SK-N-SH (cell line): ENCODE measurements around the gene CACNA1D. TPM values are rescaled to one million over a fixed set of nuclear protein-coding genes. Genes with fewer than 3 reads are reported as not detected.

Experiments
- CTCF ChIA-PET: fragments of 300-600, 350-600 bp; formaldehyde crosslinking; extraction: SDS; loops from one replicate; lab custom pipeline; 2021; lab: Yijun Ruan, JAX
- POLR2A ChIA-PET: fragments of 350-600 bp; sonication (Branson Sonifier 250); formaldehyde crosslinking; extraction: SDS; loops from one replicate; lab custom pipeline; 2020; ENCODE audit warnings: antibody characterized with exemption, inconsistent platforms; lab: Yijun Ruan, JAX
- DNase-seq: peaks from one replicate; pipeline ENCODE4 v3.0.0; 2012
- H2AFZ ChIP-seq: fragments of 200-600 bp; sonication (generic); 2 replicates; pipeline ENCODE4 v1.8.1; 2016; ENCODE audit warnings: antibody characterized with exemption, mild to moderate bottlenecking, low read depth
- H3F3A ChIP-seq: fragments of 200-600 bp; sonication (generic); replicated peaks from 2 replicates; pipeline ENCODE3; 2016; ENCODE audit warnings: antibody characterized with exemption, mild to moderate bottlenecking; ENCODE audit not compliant: insufficient read depth
- H3K27ac ChIP-seq, 2 experiments: fragments of 200-500 bp in 1 of 2; fragments of 200-600 bp in 1 of 2; sonication (Bioruptor generic) in 1 of 2; sonication (generic), shearing (Covaris generic) in 1 of 2; 2 replicates each; pipeline versions ENCODE4 v1.5.1 to v1.6.1; 2014 to 2016; ENCODE audit warnings: low read depth in 2 of 2, inconsistent platforms in 1 of 2, low read length in 1 of 2, mild to moderate bottlenecking in 1 of 2, mixed read lengths in 1 of 2
- H3K27me3 ChIP-seq: fragments of 200-600 bp; sonication (generic), shearing (Covaris generic); 2 replicates; pipeline ENCODE4 v1.6.1; 2016; ENCODE audit warnings: mixed run types; ENCODE audit not compliant: insufficient read depth
- H3K36me3 ChIP-seq, 2 experiments: fragments of 200-500 bp in 1 of 2; fragments of 200-600 bp in 1 of 2; sonication (Bioruptor generic) in 1 of 2; sonication (generic) in 1 of 2; replicated peaks in 1 of 2; 2 replicates each; pipeline versions ENCODE3 to v1.5.1; 2014 to 2016; ENCODE audit warnings: low read length in 1 of 2, mild to moderate bottlenecking in 1 of 2; ENCODE audit not compliant: insufficient read depth in 2 of 2, control insufficient read depth in 1 of 2
- H3K4me1 ChIP-seq, 2 experiments: fragments of 200-500 bp in 1 of 2; fragments of 200-600 bp in 1 of 2; sonication (Bioruptor generic) in 1 of 2; sonication (generic), shearing (Covaris generic) in 1 of 2; 2 replicates each; pipeline versions ENCODE4 v1.5.1 to v1.6.1; 2014 to 2016; ENCODE audit warnings: low read depth in 1 of 2, low read length in 1 of 2, mixed run types in 1 of 2; ENCODE audit not compliant: insufficient read depth in 2 of 2, control insufficient read depth in 1 of 2
- H3K4me2 ChIP-seq: fragments of 200-600 bp; sonication (generic), shearing (Covaris generic); 2 replicates; pipeline ENCODE4 v1.6.1; 2017; ENCODE audit warnings: mixed run types
- H3K4me3 ChIP-seq, 2 experiments: fragments of 200-500 bp in 1 of 2; fragments of 200-600 bp in 1 of 2; sonication (Bioruptor generic) in 1 of 2; sonication (generic), shearing (Covaris generic) in 1 of 2; 2 replicates each; pipeline versions ENCODE4 v1.5.1 to v1.8.1; 2014 to 2016; ENCODE audit warnings: low read depth in 2 of 2, inconsistent platforms in 1 of 2, low read length in 1 of 2, mild to moderate bottlenecking in 1 of 2, mixed read lengths in 1 of 2, moderate library complexity in 1 of 2
- H3K79me2 ChIP-seq: fragments of 200-600 bp; sonication (generic); 2 replicates; pipeline ENCODE4 v1.8.1; 2017; ENCODE audit warnings: mild to moderate bottlenecking; ENCODE audit not compliant: insufficient read depth
- H3K9ac ChIP-seq: fragments of 200-600 bp; sonication (generic); 2 replicates; pipeline ENCODE4 v1.6.1; 2017; ENCODE audit warnings: mixed run types
- H3K9me2 ChIP-seq: fragments of 200-600 bp; sonication (generic); 2 replicates; pipeline ENCODE4 v1.6.1; 2017; ENCODE audit warnings: mixed run types
- H3K9me3 ChIP-seq: fragments of 200-600 bp; sonication (generic); 2 replicates; pipeline ENCODE4 v1.6.1; 2017; ENCODE audit warnings: mixed run types, mild to moderate bottlenecking, moderate library complexity
- H4K20me1 ChIP-seq: fragments of 200-600 bp; sonication (generic); 2 replicates; pipeline ENCODE4 v1.6.1; 2017; ENCODE audit warnings: mild to moderate bottlenecking, mixed run types; ENCODE audit not compliant: insufficient read depth
- CHD2 ChIP-seq: fragments of 150-350 bp; IDR thresholded peaks from 2 replicates; pipeline ENCODE4 v1.6.1; 2018; ENCODE audit warnings: low read length; ENCODE audit not compliant: partially characterized antibody
- CTCF ChIP-seq: fragments of 200-600 bp; sonication (generic); IDR thresholded peaks from 2 replicates; pipeline ENCODE4 v1.6.1; 2017; ENCODE audit warnings: antibody characterized with exemption, mild to moderate bottlenecking, moderate library complexity
- ELF1 ChIP-seq: IDR thresholded peaks from 2 replicates; pipeline ENCODE4 v1.4.0; 2012
- EP300 ChIP-seq, 2 experiments: IDR thresholded peaks; 2 replicates each; pipeline versions ENCODE4 v1.4.0 to v1.6.1; 2012; ENCODE audit warnings: borderline replicate concordance in 1 of 2, low read depth in 1 of 2, low read length in 1 of 2
- FOXJ3 ChIP-seq: sonication (generic); formaldehyde crosslinking; IDR thresholded peaks from 2 replicates; pipeline ENCODE4 v1.5.1; 2020; ENCODE audit warnings: mild to moderate bottlenecking, missing genetic modification reagents
- FOXM1 ChIP-seq: IDR thresholded peaks from 2 replicates; pipeline ENCODE4 v1.4.0; 2012; ENCODE audit warnings: low read depth, mild to moderate bottlenecking
- GABPA ChIP-seq: IDR thresholded peaks from 2 replicates; pipeline ENCODE4 v1.4.0; 2012; ENCODE audit warnings: low read depth, mild to moderate bottlenecking
- MEF2A ChIP-seq: IDR thresholded peaks from 2 replicates; pipeline ENCODE4 v1.4.0; 2012; ENCODE audit warnings: low read depth, borderline replicate concordance
- NFIC ChIP-seq: IDR thresholded peaks from 2 replicates; pipeline ENCODE4 v1.4.0; 2012; ENCODE audit warnings: borderline replicate concordance
- NRF1 ChIP-seq: IDR thresholded peaks from 2 replicates; pipeline ENCODE4 v1.6.1; 2012; ENCODE audit warnings: low read depth, mild to moderate bottlenecking, low read length
- PBX3 ChIP-seq: IDR thresholded peaks from 2 replicates; pipeline ENCODE4; 2012
- POLR2AphosphoS5 ChIP-seq: IDR thresholded peaks from 2 replicates; pipeline ENCODE4 v1.6.1; 2012; ENCODE audit warnings: low read depth, low read length
- RAD21 ChIP-seq: IDR thresholded peaks from 2 replicates; pipeline ENCODE4 v1.6.1; 2012; ENCODE audit warnings: mild to moderate bottlenecking, low read length
- RCOR1 ChIP-seq: fragments of 150-350 bp; IDR thresholded peaks from 2 replicates; pipeline ENCODE4 v1.6.1; 2017; ENCODE audit warnings: antibody characterized with exemption, low read length
- REST ChIP-seq: IDR thresholded peaks from 2 replicates; pipeline ENCODE4 v1.6.1; 2012; ENCODE audit warnings: mild to moderate bottlenecking, low read depth, low read length, moderate library complexity
- RFX5 ChIP-seq: IDR thresholded peaks from 2 replicates; pipeline ENCODE4 v1.6.1; 2012; ENCODE audit warnings: mild to moderate bottlenecking, improper control_type of control experiment, low read length
- SIN3A ChIP-seq: IDR thresholded peaks from 2 replicates; pipeline ENCODE4 v1.6.1; 2012; ENCODE audit warnings: low read depth, mild to moderate bottlenecking, low read length, moderate library complexity, borderline replicate concordance
- TEAD4 ChIP-seq: IDR thresholded peaks from 2 replicates; pipeline ENCODE4 v1.4.0; 2012; ENCODE audit warnings: mild to moderate bottlenecking, borderline replicate concordance; ENCODE audit not compliant: insufficient read depth
- USF2 ChIP-seq: fragments of 150-350 bp; IDR thresholded peaks from 2 replicates; pipeline ENCODE4 v1.6.1; 2017; ENCODE audit warnings: antibody characterized with exemption, low read length, low read depth, borderline replicate concordance
- WGBS: methylation state at CpG from one replicate; pipeline ENCODE4 v1.1.6; 2017; ENCODE audit warnings: low lambda C conversion rate; 5-methylcytosine and 5-hydroxymethylcytosine counted together
- polyA plus RNA-seq, 3 experiments: library from polyadenylated mRNA; depleted of rRNA; stranded (reverse); fragments of >200 nt; gene quantifications; 2 replicates each; pipeline ENCODE4 v1.2.3, GENCODE V29; 2012

CACNA1D gene
- polyA plus RNA-seq, 1 of the 3 experiments (the other 2 are of a cell fraction): 0.12 TPM

GRCh38 chr3:53668872-53669271, 174.5 kb downstream of the CACNA1D start (continued):
- TF ChIP-seq PBX3: no peak
- TF ChIP-seq FOXM1: no peak
- TF ChIP-seq SIN3A: no peak
- no peak for TF ChIP-seq RCOR1
- TF ChIP-seq ELF1: no peak
- peak; percentile 62 for TF ChIP-seq RAD21

GRCh38 chr3:53670721-53671120, 176.3 kb downstream of the CACNA1D start:
- no peak for DNase-seq
- POLR2A ChIA-PET: no interaction called here

GRCh38 chr3:53671192-53671960, 177.0 kb downstream of the CACNA1D start:
- Histone ChIP-seq H3K27me3 (no peaks in the 10 kb centered on the region; the same call in 1 of the 2 replicates), H3K36me3 (no peaks in the 10 kb centered on the region)
- TF ChIP-seq REST: 0 out of 2 replicates have a peak, but pooled peaks have one; percentile 11
- TF ChIP-seq POLR2AphosphoS5: no peak
- TF ChIP-seq RFX5: no peak
- TF ChIP-seq NFIC: no peak
- TF ChIP-seq FOXM1: no peak
- no peak for TF ChIP-seq CTCF

More at GRCh38 chr3:53670721-53671120, 176.3 kb downstream of the CACNA1D start:
- Histone ChIP-seq H3K4me3 (no peak overlapping the region), H3K4me1 (peaks cover 0 to 46% of the 10 kb centered on the region in 2 experiments; a peak in 2 of 4 replicates), H3K36me3 (no peaks in the 10 kb centered on the region), H3K9ac (no peak overlapping the region), H3K27me3 (no peaks in the 10 kb centered on the region; the same call in 1 of the 2 replicates), H2AFZ (no peak overlapping the region), H3K79me2 (no peaks in the 10 kb centered on the region), H3K4me2 (no peak overlapping the region), H3K9me3 (no peaks in the 10 kb centered on the region), H4K20me1 (no peaks in the 10 kb centered on the region), H3F3A (no peaks in the 10 kb centered on the region), H3K27ac (peak overlapping the region in 1 of 2 experiments; percentile 96; a peak in 2 of 4 replicates), H3K9me2 (no peaks in the 10 kb centered on the region)
- CTCF ChIA-PET: interaction anchor here (0.6 to 4.3 kb wide), 7 partner anchors 9 to 296 kb away, joined by 3 to 27 read pairs (median 3); no protein-coding TSS in a partner anchor
- TF ChIP-seq FOXJ3 (CRISPR knock-in tag) (no peak), SIN3A (no peak), POLR2AphosphoS5 (no peak), TEAD4 (no peak), NRF1 (no peak), NFIC (no peak), MEF2A (no peak), GABPA (no peak), EP300 (IDR thresholded peaks at IDR 0.05; ENCODE audit: borderline replicate concordance in 1 of 2, low read depth in 1 of 2, low read length in 1 of 2) (no peak), USF2 (no peak), CHD2 (no peak)
- 54% methylated on average over 3 of the region's 3 CpGs for WGBS

More at GRCh38 chr3:53671192-53671960, 177.0 kb downstream of the CACNA1D start:
- DNase-seq: peak; percentile 56
- H3K27ac ChIP-seq: peak overlapping the region in 1 of 2 experiments; percentile 96; a peak in 2 of 4 replicates
- no peaks in the 10 kb centered on the region for H4K20me1 ChIP-seq
- no peaks in the 10 kb centered on the region for H3F3A ChIP-seq
- 13% methylated on average over 3 of the region's 5 CpGs for WGBS
- no peaks in the 10 kb centered on the region for H3K9me2 ChIP-seq
- H2AFZ ChIP-seq: no peak overlapping the region
- peaks cover 0 to 50% of the 10 kb centered on the region in 2 experiments; a peak in 2 of 4 replicates for H3K4me1 ChIP-seq
- H3K4me3 ChIP-seq: no peak overlapping the region
- POLR2A ChIA-PET: no interaction called here
- no peak overlapping the region for H3K4me2 ChIP-seq
- CTCF ChIA-PET: interaction anchor here (0.6 to 4.3 kb wide), 9 partner anchors 9 to 297 kb away, joined by 3 to 27 read pairs (median 4); no protein-coding TSS in a partner anchor
- no peaks in the 10 kb centered on the region for H3K79me2 ChIP-seq
- H3K9me3 ChIP-seq: no peaks in the 10 kb centered on the region
- no peak overlapping the region for H3K9ac ChIP-seq
